Left ventricle myocardium inferior (tissue), 1 donor: ENCODE data around the gene C1QL4. TPM values are rescaled to one million over a fixed set of nuclear protein-coding genes. Genes with fewer than 3 reads are reported as not detected.
"Not testable (repeated sequence)": the region's sequence is repeated elsewhere in the genome, so short reads cannot be mapped to it uniquely, and the experiment has no call there.

Experiments
- DNase-seq: peaks from one replicate; pipeline ENCODE4 v3.0.0-alpha.2; 2020
- H3K27ac ChIP-seq: fragments of 200-600 bp; replicated peaks from 2 replicates; pipeline ENCODE4 v1.8.0; 2021
- H3K27me3 ChIP-seq: fragments of 200-600 bp; 2 replicates; pipeline ENCODE4 v1.8.0; 2021; ENCODE audit warnings: low read depth
- H3K36me3 ChIP-seq: fragments of 200-600 bp; 2 replicates; pipeline ENCODE4 v1.8.0; 2021
- H3K4me1 ChIP-seq: fragments of 200-600 bp; 2 replicates; pipeline ENCODE4 v1.8.0; 2021
- H3K4me3 ChIP-seq: fragments of 200-600 bp; 2 replicates; pipeline ENCODE4 v1.8.0; 2021; ENCODE audit warnings: mild to moderate bottlenecking, moderate library complexity
- H3K9me3 ChIP-seq: fragments of 200-600 bp; replicated peaks from 2 replicates; pipeline ENCODE4 v1.8.0; 2021
- intact Hi-C: fragments of 100-400 bp; cut with micrococcal nuclease; formaldehyde crosslinking; loops from one replicate; pipeline ENCODE4 v1.11.0; 2022
- total RNA-seq: library from RNA; stranded (reverse); fragmentation: NEBNext Ultra II Directional; extraction: Animal tissue kit (Norgen Biotek cat#: 25700); gene quantifications from one replicate; pipeline ENCODE4 v1.2.1, GENCODE V29; 2021
- TF ChIP-seq, protein P1 (sequence below): fragments of 200-600 bp; IDR thresholded peaks from 2 replicates; pipeline ENCODE4 v1.8.0; 2021; ENCODE audit warnings: antibody characterized with exemption, mild to moderate bottlenecking, borderline replicate concordance
- donor health status: DM: no; HTN: yes; CAD: no; lungs with severe emphysema.

The C1QL4 gene
- total RNA-seq, 1 donor from 2014 or later = not detected

GRCh38 chr12:49288922-49289555 lies 47.9 kb downstream of the C1QL4 start:
- H3K4me1 ChIP-seq = peaks cover 11% of the 10 kb centered on the region
- H3K27me3 ChIP-seq = peaks cover 65% of the 10 kb centered on the region
- TF ChIP-seq, protein P1, sequence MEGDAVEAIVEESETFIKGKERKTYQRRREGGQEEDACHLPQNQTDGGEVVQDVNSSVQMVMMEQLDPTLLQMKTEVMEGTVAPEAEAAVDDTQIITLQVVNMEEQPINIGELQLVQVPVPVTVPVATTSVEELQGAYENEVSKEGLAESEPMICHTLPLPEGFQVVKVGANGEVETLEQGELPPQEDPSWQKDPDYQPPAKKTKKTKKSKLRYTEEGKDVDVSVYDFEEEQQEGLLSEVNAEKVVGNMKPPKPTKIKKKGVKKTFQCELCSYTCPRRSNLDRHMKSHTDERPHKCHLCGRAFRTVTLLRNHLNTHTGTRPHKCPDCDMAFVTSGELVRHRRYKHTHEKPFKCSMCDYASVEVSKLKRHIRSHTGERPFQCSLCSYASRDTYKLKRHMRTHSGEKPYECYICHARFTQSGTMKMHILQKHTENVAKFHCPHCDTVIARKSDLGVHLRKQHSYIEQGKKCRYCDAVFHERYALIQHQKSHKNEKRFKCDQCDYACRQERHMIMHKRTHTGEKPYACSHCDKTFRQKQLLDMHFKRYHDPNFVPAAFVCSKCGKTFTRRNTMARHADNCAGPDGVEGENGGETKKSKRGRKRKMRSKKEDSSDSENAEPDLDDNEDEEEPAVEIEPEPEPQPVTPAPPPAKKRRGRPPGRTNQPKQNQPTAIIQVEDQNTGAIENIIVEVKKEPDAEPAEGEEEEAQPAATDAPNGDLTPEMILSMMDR = no peak
- H3K27ac ChIP-seq = no peak overlapping the region
- H3K4me3 ChIP-seq = no peak overlapping the region
- intact Hi-C loops = no loop called here
- H3K36me3 ChIP-seq = no peaks in the 10 kb centered on the region
- no peak for DNase-seq
- no peaks in the 10 kb centered on the region for H3K9me3 ChIP-seq

- TF ChIP-seq, protein P1 = peak; percentile 87
- Histone ChIP-seq H3K27ac (no peak overlapping the region), H3K4me1 (peaks cover 7% of the 10 kb centered on the region), H3K27me3 (peaks cover 66% of the 10 kb centered on the region), H3K36me3 (no peaks in the 10 kb centered on the region), H3K9me3 (no peaks in the 10 kb centered on the region), H3K4me3 (no peak overlapping the region)
- intact Hi-C loops = no loop called here
- no peak for DNase-seq
Measured at GRCh38 chr12:49288412-49288853, 48.6 kb downstream of the C1QL4 start.

GRCh38 chr12:49287876-49288275 lies 49.1 kb downstream of the C1QL4 start:
- TF ChIP-seq, protein P1 = no peak
- no peak for DNase-seq
- intact Hi-C loops = no loop called here

GRCh38 chr12:49284672-49285071 lies 52.3 kb downstream of the C1QL4 start:
- DNase-seq = no peak
- intact Hi-C loops = no loop called here
- TF ChIP-seq, protein P1 = no peak
- Histone ChIP-seq H3K4me3 (no peak overlapping the region), H3K4me1 (no peaks in the 10 kb centered on the region), H3K9me3 (no peaks in the 10 kb centered on the region), H3K36me3 (no peaks in the 10 kb centered on the region), H3K27me3 (peaks cover 59% of the 10 kb centered on the region), H3K27ac (no peak overlapping the region)

More at GRCh38 chr12:49287876-49288275, 49.1 kb downstream of the C1QL4 start:
- Histone ChIP-seq H3K27ac (no peak overlapping the region), H3K36me3 (no peaks in the 10 kb centered on the region), H3K4me1 (peaks cover 1% of the 10 kb centered on the region), H3K4me3 (no peak overlapping the region), H3K27me3 (peaks cover 67% of the 10 kb centered on the region), H3K9me3 (no peaks in the 10 kb centered on the region)

- Histone ChIP-seq H3K27me3 (peaks cover 52% of the 10 kb centered on the region), H3K9me3 (no peaks in the 10 kb centered on the region), H3K4me1 (no peaks in the 10 kb centered on the region), H3K36me3 (no peaks in the 10 kb centered on the region), H3K27ac (no peak overlapping the region), H3K4me3 (no peak overlapping the region)
- no peak for DNase-seq
- intact Hi-C loops = no loop called here
- TF ChIP-seq, protein P1 = no peak
Measured at GRCh38 chr12:49283541-49284429, 53.2 kb downstream of the C1QL4 start.

DNA sequence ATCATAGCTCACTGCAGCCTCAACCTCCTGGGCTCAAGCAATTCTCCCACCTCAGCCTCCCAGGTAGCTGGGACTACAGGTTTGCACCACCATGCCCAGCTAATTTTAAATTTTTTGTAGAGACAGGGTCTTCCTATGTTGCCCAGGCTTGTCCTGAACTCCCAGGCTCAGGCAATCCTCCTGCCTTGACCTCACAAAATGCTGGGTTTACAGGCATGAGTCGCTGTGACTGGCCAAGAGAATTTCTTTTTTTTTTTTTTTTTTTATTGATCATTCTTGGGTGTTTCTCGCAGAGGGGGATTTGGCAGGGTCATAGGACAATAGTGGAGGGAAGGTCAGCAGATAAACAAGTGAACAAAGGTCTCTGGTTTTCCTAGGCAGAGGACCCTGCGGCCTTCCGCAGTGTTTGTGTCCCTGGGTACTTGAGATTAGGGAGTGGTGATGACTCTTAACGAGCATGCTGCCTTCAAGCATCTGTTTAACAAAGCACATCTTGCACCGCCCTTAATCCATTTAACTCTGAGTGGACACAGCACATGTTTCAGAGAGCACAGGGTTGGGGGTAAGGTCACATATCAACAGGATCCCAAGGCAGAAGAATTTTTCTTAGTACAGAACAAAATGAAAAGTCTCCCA lies 54.1 kb downstream of the C1QL4 start:
- H3K27me3 ChIP-seq = peaks cover 44% of the 10 kb centered on the region
- DNase-seq, H3K36me3 ChIP-seq, H3K9me3 ChIP-seq, H3K4me1 ChIP-seq, H3K4me3 ChIP-seq, H3K27ac ChIP-seq, intact Hi-C loops: not testable (repeated sequence)
